B cell (primary cell): ENCODE data around the gene IFT43. TPM values are rescaled to one million over a fixed set of nuclear protein-coding genes. Genes with fewer than 3 reads are reported as not detected.
A peak's percentile ranks its signal among the peaks of the same experiment; 100 is the strongest.

ENCODE experiments used
- ATAC-seq: fragments of 200-7000 bp; cut with Tn5 transposase; one replicate; pipeline ENCODE4 v1.10.0; 2021; ENCODE audit warnings: low read depth, mild to moderate bottlenecking, moderate number of reproducible peaks, moderate library complexity
- CTCF ChIA-PET: fragments of 350-600 bp; sonication (Branson Sonifier 250); formaldehyde crosslinking; loops from one replicate; lab custom pipeline; 2021; ENCODE audit warnings: antibody characterized with exemption, inconsistent platforms; lab: Charles Lee
- POLR2A ChIA-PET: fragments of 350-600 bp; sonication (Branson Sonifier 250); formaldehyde crosslinking; loops from one replicate; lab custom pipeline; 2021; ENCODE audit warnings: antibody characterized with exemption; lab: Charles Lee
- DNase-seq: peaks from one replicate; pipeline ENCODE4 v3.0.0; 2013
- H2AFZ ChIP-seq: 2 replicates; pipeline ENCODE4 v1.6.1; 2012; ENCODE audit warnings: mild to moderate bottlenecking, low read depth, low read length; ENCODE audit not compliant: insufficient read depth, poor library complexity, severe bottlenecking
- H3K27ac ChIP-seq, 2 donors: 1 replicate in 1 of 2; 2 replicates in 1 of 2; pipeline ENCODE4 v1.5.1; 2012 to 2013; ENCODE audit warnings: low read length in 2 of 2, mild to moderate bottlenecking in 2 of 2, moderate library complexity in 1 of 2
- H3K27me3 ChIP-seq, 4 experiments: fragments of 200-600 bp in 1 of 4; sonication (generic) in 1 of 4; replicated peaks in 1 of 4; 1 replicate in 2 of 4; 2 replicates in 2 of 4; pipeline versions ENCODE4 v1.6.1 to v1.7.0; 2013 to 2016; ENCODE audit warnings: low read length in 3 of 4, mild to moderate bottlenecking in 2 of 4, mixed read lengths in 1 of 4, moderate library complexity in 1 of 4; ENCODE audit not compliant: insufficient read depth in 4 of 4, control insufficient read depth in 3 of 4; ENCODE audit errors: control extremely low read depth in 1 of 4
- H3K36me3 ChIP-seq, 2 experiments: replicated peaks in 1 of 2; 1 replicate in 1 of 2; 2 replicates in 1 of 2; pipeline versions ENCODE4 v1.6.1 to v1.7.1; 2013; ENCODE audit warnings: low read length in 1 of 2; ENCODE audit not compliant: insufficient read depth in 2 of 2, control insufficient read depth in 1 of 2; ENCODE audit errors: control extremely low read depth in 1 of 2, extremely low read depth in 1 of 2
- H3K4me1 ChIP-seq, 2 donors: fragments of 200-600 bp in 1 of 2; sonication (generic) in 1 of 2; 1 replicate in 1 of 2; 2 replicates in 1 of 2; pipeline versions ENCODE4 v1.5.1 to v1.6.1; 2013 to 2017; ENCODE audit warnings: low read length in 2 of 2; ENCODE audit not compliant: control insufficient read depth in 2 of 2, insufficient read depth in 2 of 2
- H3K4me2 ChIP-seq: replicated peaks from 2 replicates; pipeline ENCODE3; 2012; ENCODE audit warnings: mild to moderate bottlenecking, low read depth, low read length; ENCODE audit not compliant: poor library complexity, severe bottlenecking
- H3K4me3 ChIP-seq, 5 experiments: fragments of 200-600 bp in 1 of 5; sonication (generic) in 1 of 5; 1 replicate in 3 of 5; 2 replicates in 2 of 5; pipeline versions ENCODE4 v1.5.1 to v1.7.0; 2011 to 2016; ENCODE audit warnings: low read length in 4 of 5, mild to moderate bottlenecking in 4 of 5, low read depth in 2 of 5, control low read depth in 1 of 5, moderate library complexity in 1 of 5; ENCODE audit not compliant: insufficient read depth in 1 of 5; ENCODE audit errors: control extremely low read depth in 1 of 5, extremely low read depth in 1 of 5
- H3K79me2 ChIP-seq: fragments of 200-600 bp; sonication (generic); one replicate; pipeline ENCODE4 v1.6.0; 2016; ENCODE audit warnings: low read length; ENCODE audit not compliant: control insufficient read depth, insufficient read depth
- H3K9ac ChIP-seq: fragments of 200-600 bp; sonication (generic); 2 replicates; pipeline ENCODE4 v1.6.1; 2017; ENCODE audit warnings: mild to moderate bottlenecking, low read length, moderate library complexity
- H3K9me3 ChIP-seq, 3 donors: one replicate each; pipeline versions ENCODE4 v1.6.1 to v1.7.1; 2013; ENCODE audit warnings: low read length in 2 of 3; ENCODE audit not compliant: control insufficient read depth in 2 of 3, insufficient read depth in 1 of 3; ENCODE audit errors: control extremely low read depth in 1 of 3
- H4K20me1 ChIP-seq: 2 replicates; pipeline ENCODE4 v1.6.0; 2012; ENCODE audit warnings: mild to moderate bottlenecking, low read length; ENCODE audit not compliant: insufficient read depth, control insufficient read depth, poor library complexity, severe bottlenecking
- H3K27ac Mint-ChIP-seq: one replicate; pipeline ENCODE4 v1.8.0; 2021; ENCODE audit warnings: mixed read lengths
- H3K27me3 Mint-ChIP-seq: one replicate; pipeline ENCODE4 v1.8.0; 2021; ENCODE audit warnings: mixed read lengths
- H3K4me1 Mint-ChIP-seq: one replicate; pipeline ENCODE4 v1.8.0; 2021; ENCODE audit warnings: mixed read lengths
- H3K4me3 Mint-ChIP-seq: one replicate; pipeline ENCODE4 v1.8.0; 2021; ENCODE audit warnings: mixed read lengths
- H3K9me3 Mint-ChIP-seq: one replicate; pipeline ENCODE4 v1.8.0; 2022; ENCODE audit warnings: mixed read lengths; ENCODE audit not compliant: insufficient read depth
- CTCF ChIP-seq: fragments of 200-600 bp; IDR thresholded peaks from one replicate; pipeline ENCODE4 v1.8.0; 2022; ENCODE audit warnings: antibody characterized with exemption, mild to moderate bottlenecking
- EZH2 ChIP-seq: IDR thresholded peaks from 2 replicates; pipeline ENCODE4 v1.6.1; 2012; ENCODE audit warnings: borderline replicate concordance, low read depth, mild to moderate bottlenecking, moderate library complexity, low read length; ENCODE audit not compliant: insufficient read depth, poor library complexity, severe bottlenecking
- WGBS: methylation state at CpG from one replicate; pipeline ENCODE4 v1.1.5; 2013; ENCODE audit warnings: missing lambda C conversion rate; ENCODE audit not compliant: insufficient coverage; 5-methylcytosine and 5-hydroxymethylcytosine counted together
- intact Hi-C: fragments of 100-400 bp; cut with micrococcal nuclease; formaldehyde crosslinking; loops from one replicate; pipeline ENCODE4 v1.10.0; 2022
- polyA plus RNA-seq: library from polyadenylated mRNA; depleted of rRNA; stranded (reverse); fragments of >200 nt; gene quantifications from 2 replicates; pipeline ENCODE4 v1.2.3, GENCODE V29; 2012
- total RNA-seq, 2 donors: library from RNA; stranded (reverse); fragments of 120-200 nt in 1 of 2; gene quantifications; 1 replicate in 1 of 2; 2 replicates in 1 of 2; pipeline versions ENCODE4 v1.2.3 to v1.2.4, GENCODE V29; 2013 to 2022

The IFT43 gene
- total and polyA plus RNA-seq, 2 donors (not counting 1 experiment from before 2014, with no cell fraction given) = 14.7 to 21.5 TPM

DNA sequence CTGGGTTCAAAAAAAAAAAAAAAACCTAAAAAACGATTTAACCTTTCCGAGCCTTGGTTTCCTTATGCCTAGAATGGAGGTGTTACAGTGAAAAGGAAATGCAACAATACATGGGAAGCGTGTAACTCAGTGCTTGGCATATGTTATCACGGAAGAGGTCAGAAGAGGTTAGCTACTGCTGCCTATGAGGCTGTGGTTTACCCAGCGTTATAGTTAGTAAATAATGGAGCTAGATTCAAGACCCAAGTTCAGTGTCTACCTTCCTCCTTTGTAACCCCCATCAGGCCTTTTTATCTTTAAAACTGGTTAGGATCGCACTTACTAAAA is 839 bp downstream of the IFT43 start:
- ChIA-PET CTCF (interaction anchor here (11.9 to 15.2 kb wide), 2 partner anchors 80 to 276 kb away, joined by 197 to 376 read pairs; no protein-coding TSS in a partner anchor), POLR2A (no interaction called here)
- TF ChIP-seq CTCF = no peak
- no peak for TF ChIP-seq EZH2
- peak overlapping the region; percentile 92 for H3K9ac ChIP-seq
- H3K27ac ChIP-seq = peak overlapping the region in 1 of 2 donors; percentile 81
- no peaks in the 10 kb centered on the region for H3K9me3 ChIP-seq
- ATAC-seq = no peak
- Mint-ChIP-seq H3K4me1 (peaks cover 17% of the 10 kb centered on the region), H3K27ac (no peak overlapping the region), H3K4me3 (peak overlapping the region; percentile 90), H3K27me3 (no peaks in the 10 kb centered on the region), H3K9me3 (no peaks in the 10 kb centered on the region)
- no peak for DNase-seq
- no peaks in the 10 kb centered on the region for H4K20me1 ChIP-seq
- no peaks in the 10 kb centered on the region for H3K27me3 ChIP-seq
- H2AFZ ChIP-seq = peak overlapping the region; percentile 98
- 62% methylated on average over 5 of the region's 6 CpGs for WGBS
- peaks cover 6% of the 10 kb centered on the region for H3K79me2 ChIP-seq
- peak overlapping the region; percentile 87 for H3K4me2 ChIP-seq
- H3K36me3 ChIP-seq = no peaks in the 10 kb centered on the region
- peak overlapping the region in 4 of 5 experiments; percentile 65 to 90 (median 85) for H3K4me3 ChIP-seq
- peaks cover 15 to 25% of the 10 kb centered on the region in 2 donors for H3K4me1 ChIP-seq
- intact Hi-C loops = loop anchor here (5.0 to 10.0 kb wide), 3 partner anchors 1111 to 1972 kb away; partner anchors contain the start of genes BBOF1, CIPC, ENTPD5 and GSTZ1

GRCh38 chr14:75987201-75987970 is 1.8 kb downstream of the IFT43 start:
- 90% methylated on average over 3 of the region's 3 CpGs for WGBS
- H3K27me3 ChIP-seq = no peaks in the 10 kb centered on the region

More at GRCh38 chr14:75987201-75987970, 1.8 kb downstream of the IFT43 start:
- H3K9ac ChIP-seq = no peak overlapping the region
- H3K4me3 Mint-ChIP-seq = no peak overlapping the region
- ChIA-PET POLR2A (no interaction called here), CTCF (interaction anchor here (11.9 to 15.2 kb wide), 2 partner anchors 81 to 277 kb away, joined by 197 to 376 read pairs; no protein-coding TSS in a partner anchor)
- intact Hi-C loops = loop anchor here (5.0 to 10.0 kb wide), 3 partner anchors 1110 to 1973 kb away; partner anchors contain the start of genes BBOF1, CIPC, ENTPD5 and GSTZ1
- no peak for TF ChIP-seq EZH2
- TF ChIP-seq CTCF = no peak
- H3K4me3 ChIP-seq = no peak overlapping the region
- peaks cover 12% of the 10 kb centered on the region for H3K4me1 Mint-ChIP-seq
- DNase-seq (no peak), ATAC-seq (no peak)
- H3K27me3 Mint-ChIP-seq = no peaks in the 10 kb centered on the region
- no peaks in the 10 kb centered on the region for H3K9me3 ChIP-seq
- no peak overlapping the region for H3K27ac ChIP-seq
- H3K9me3 Mint-ChIP-seq = no peaks in the 10 kb centered on the region
- H2AFZ ChIP-seq = no peak overlapping the region
- no peak overlapping the region for H3K4me2 ChIP-seq
- H3K27ac Mint-ChIP-seq = no peak overlapping the region
- H3K4me1 ChIP-seq = peaks cover 14 to 18% of the 10 kb centered on the region in 2 donors
- no peaks in the 10 kb centered on the region for H4K20me1 ChIP-seq
- peaks cover 6% of the 10 kb centered on the region for H3K79me2 ChIP-seq
- H3K36me3 ChIP-seq = no peaks in the 10 kb centered on the region
